Measurements from ENCODE around the gene NKAPD1.

DNA sequence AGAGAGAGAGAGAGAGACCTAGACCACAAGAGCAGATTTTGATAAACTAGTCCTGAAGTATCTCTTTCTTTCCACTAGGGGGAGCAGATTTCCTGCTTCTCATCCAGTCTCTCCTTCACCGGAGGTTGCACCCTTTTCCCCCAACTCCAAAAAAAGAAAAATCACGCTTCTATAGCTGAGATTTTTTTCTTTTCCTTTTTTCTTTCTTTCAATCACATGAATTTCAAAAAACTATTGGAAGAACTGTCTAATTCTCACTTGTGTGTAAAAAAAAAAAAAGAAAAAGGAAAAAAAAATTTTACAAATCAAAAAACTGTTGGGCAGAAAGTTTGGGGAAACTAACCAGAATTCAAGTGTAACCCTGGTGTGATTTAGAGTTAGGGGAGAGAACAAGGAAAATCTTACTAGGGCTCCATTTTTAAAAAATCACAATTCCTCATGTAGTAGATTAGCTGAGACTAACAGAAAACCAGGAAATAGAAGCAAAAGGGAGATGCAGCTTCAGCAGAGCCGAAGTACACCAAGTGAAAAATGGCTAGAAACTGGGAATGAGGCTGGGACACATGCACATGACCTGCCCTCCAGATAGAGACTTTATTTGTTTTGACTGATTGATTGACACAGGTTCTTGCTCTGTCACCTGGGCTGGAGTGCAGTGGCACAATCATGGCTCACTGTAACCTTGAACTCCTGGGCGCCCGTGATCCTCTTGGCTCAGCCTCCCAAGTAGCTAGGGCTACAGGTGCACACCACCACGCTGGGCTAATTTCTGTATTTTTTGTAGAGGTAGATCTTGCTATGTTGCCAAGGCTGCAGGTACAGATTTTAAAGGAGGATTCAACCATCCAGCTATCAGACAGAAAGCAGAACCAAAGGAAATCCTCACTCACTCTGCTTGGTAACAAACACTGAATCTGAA, 39.7 kb downstream of the NKAPD1 start:
- TF ChIP-seq, protein P1, sequence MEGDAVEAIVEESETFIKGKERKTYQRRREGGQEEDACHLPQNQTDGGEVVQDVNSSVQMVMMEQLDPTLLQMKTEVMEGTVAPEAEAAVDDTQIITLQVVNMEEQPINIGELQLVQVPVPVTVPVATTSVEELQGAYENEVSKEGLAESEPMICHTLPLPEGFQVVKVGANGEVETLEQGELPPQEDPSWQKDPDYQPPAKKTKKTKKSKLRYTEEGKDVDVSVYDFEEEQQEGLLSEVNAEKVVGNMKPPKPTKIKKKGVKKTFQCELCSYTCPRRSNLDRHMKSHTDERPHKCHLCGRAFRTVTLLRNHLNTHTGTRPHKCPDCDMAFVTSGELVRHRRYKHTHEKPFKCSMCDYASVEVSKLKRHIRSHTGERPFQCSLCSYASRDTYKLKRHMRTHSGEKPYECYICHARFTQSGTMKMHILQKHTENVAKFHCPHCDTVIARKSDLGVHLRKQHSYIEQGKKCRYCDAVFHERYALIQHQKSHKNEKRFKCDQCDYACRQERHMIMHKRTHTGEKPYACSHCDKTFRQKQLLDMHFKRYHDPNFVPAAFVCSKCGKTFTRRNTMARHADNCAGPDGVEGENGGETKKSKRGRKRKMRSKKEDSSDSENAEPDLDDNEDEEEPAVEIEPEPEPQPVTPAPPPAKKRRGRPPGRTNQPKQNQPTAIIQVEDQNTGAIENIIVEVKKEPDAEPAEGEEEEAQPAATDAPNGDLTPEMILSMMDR (conservative IDR thresholded peaks at IDR 0.05; ENCODE audit: low read depth, low read length): peak; percentile 69
- TF ChIP-seq RAD21 (IDR thresholded peaks at IDR 0.05; ENCODE audit: low read length) (peak; percentile 75), MXI1 (IDR thresholded peaks at IDR 0.05; ENCODE audit: borderline replicate concordance, low read depth, low read length) (no peak), FOS (IDR thresholded peaks at IDR 0.05; ENCODE audit: low read depth, low read length) (no peak), USF2 (IDR thresholded peaks at IDR 0.05; ENCODE audit: low read depth, low read length) (no peak), POLR2A (IDR thresholded peaks at IDR 0.05; ENCODE audit: low read depth, low read length) (no peak), CEBPB (IDR thresholded peaks at IDR 0.05; ENCODE audit: low read depth, low read length) (no peak), RCOR1 (IDR thresholded peaks at IDR 0.05; ENCODE audit: insufficient replicate concordance, low read length) (no peak)

Data from IMR-90 (cell line).